GM20000 (cell line): ENCODE data around the gene ATP6V1B1.

ENCODE experiments used
- DNase-seq: peaks from one replicate; pipeline ENCODE4 v3.0.0; 2012; ENCODE audit warnings: low spot score
- TF ChIP-seq, protein P1 (sequence below): IDR thresholded peaks from 2 replicates; pipeline ENCODE4 v1.5.1; 2012; ENCODE audit warnings: mild to moderate bottlenecking, control low read depth; ENCODE audit errors: extremely low read depth, missing control alignments

The ATP6V1B1 gene

DNA sequence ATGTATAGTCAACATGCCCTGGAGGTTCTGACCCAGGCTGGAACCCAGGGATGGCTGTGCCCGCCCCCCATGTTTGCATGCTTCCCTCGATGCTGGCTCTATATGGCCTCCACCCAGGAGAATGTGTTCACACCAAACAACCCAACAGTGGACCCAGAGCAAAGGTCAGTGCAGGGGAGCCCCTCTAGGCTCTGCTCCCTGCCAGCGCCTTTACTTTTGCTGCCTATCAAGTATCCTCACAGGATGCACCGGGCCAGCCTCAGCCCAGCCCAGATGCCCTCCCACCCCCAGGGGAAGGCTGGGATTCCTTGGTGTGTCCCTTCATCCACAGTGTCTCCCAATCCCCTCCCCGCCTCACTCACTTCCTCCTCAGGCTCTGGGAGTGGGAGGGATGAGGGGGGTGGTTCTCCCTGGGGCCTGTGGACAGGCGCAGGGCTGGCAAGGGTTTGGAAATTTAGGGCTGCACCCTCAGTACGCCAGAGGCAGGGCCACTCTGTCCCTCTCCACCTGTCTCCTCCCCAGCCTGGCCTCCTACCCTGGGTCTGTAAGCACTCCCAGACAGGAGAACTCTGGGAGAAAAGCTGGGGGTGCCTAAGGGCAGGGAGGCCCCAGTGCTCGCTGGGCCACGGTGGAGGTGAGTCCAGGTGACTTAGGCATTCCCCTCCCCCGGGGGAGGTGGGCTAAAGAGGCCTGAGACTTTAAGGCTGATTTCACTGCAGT, 2.3 kb downstream of the ATP6V1B1 start:
- TF ChIP-seq, protein P1, sequence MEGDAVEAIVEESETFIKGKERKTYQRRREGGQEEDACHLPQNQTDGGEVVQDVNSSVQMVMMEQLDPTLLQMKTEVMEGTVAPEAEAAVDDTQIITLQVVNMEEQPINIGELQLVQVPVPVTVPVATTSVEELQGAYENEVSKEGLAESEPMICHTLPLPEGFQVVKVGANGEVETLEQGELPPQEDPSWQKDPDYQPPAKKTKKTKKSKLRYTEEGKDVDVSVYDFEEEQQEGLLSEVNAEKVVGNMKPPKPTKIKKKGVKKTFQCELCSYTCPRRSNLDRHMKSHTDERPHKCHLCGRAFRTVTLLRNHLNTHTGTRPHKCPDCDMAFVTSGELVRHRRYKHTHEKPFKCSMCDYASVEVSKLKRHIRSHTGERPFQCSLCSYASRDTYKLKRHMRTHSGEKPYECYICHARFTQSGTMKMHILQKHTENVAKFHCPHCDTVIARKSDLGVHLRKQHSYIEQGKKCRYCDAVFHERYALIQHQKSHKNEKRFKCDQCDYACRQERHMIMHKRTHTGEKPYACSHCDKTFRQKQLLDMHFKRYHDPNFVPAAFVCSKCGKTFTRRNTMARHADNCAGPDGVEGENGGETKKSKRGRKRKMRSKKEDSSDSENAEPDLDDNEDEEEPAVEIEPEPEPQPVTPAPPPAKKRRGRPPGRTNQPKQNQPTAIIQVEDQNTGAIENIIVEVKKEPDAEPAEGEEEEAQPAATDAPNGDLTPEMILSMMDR: no peak
- DNase-seq: no peak

DNA sequence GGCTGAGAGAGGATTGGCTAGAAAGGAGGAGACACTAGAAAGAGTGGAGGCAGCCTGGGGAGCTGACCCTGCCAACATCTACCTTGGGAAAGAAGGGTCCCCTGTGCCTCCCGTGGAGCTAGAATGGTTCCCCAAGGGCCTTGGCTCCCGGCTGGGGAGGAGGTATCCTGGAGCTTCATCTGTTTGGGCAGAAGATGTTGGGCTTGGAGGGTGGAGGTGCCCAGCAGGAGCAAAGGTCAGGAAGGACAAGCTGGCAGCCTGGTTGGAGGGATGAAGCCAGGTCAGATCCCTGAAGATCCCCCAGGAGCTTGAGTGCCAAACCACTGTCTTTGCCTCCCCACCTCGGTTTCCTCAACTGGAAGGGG, 2.9 kb downstream of the ATP6V1B1 start:
- TF ChIP-seq, protein P1: no peak
- no peak for DNase-seq

DNA sequence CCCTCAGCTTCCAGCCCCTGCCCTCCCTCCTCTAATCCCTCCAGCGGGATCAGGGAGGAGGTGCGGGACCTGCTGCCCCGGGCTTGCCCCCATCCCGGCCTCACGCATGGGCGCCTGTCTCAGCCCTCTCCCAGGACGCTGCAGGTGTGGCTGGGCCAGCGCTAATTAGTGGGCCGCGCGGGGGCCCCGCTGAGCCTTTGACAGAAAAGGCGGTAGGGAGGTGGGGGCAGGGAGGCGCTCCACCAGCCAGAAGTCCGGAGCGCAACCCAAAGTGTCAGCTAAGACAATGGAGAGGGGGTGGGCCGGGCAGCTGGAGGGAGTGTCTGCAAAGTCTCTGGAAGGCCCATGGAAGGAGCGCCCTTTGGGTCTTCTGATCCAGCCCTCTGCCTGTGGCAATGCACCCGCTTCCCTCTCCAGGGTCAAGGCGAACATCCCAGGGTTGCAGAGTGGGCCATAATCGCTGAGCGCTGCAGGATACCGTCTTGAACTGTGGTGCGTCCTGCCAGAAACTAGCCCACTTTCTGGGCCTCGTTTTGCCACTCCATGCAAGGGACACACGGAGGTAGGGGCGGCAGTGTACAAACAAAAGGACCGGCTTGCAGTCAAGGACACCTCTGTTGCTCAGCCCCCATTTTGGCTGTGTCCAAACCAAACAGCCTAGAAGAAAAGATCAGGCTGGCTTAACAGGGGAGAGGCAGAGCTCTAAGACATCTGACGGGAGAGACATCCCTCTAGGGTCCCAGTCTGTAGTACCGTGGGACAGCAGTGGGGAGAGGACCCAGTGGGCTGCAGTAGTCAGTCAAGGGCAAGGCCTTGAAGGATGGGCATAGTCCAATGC, 3.5 kb downstream of the ATP6V1B1 start:
- TF ChIP-seq, protein P1: no peak
- no peak for DNase-seq

DNA sequence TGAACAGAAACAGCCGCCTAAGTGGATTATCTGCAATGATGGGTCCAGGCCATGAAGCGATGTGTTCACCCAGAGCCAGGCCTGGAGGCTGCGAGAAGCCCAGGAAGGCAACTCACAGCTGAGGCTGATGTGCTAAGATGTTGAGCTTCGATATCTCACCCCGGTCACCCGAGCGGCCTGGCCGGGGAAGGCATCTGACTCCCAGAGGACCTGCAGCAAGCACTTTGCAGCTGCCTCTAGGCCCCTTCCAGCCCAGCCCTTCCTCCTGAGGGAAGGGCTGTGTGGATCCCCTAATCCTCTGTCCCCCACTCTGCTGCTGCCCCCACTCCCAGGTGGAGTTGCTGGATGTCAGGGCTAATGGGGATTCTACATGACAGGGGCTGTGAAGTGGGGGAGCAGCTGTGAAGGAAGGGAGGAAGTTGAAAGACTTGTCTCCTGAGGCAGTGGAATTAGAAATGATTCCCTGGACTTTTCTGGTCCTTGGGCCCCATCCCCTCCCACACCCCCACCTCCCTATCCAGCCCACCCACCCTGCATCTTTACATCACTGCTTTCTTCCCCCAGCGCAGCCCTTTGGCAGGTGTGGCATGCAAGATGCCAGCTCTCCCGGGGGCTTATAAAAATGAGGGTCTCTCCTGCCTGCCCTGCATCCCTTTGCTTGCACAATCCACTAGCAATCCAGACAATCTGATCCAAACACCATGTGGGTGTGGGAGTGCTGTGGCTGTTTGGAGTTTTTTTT, 4.3 kb downstream of the ATP6V1B1 start:
- DNase-seq: no peak
- TF ChIP-seq, protein P1: no peak

DNA sequence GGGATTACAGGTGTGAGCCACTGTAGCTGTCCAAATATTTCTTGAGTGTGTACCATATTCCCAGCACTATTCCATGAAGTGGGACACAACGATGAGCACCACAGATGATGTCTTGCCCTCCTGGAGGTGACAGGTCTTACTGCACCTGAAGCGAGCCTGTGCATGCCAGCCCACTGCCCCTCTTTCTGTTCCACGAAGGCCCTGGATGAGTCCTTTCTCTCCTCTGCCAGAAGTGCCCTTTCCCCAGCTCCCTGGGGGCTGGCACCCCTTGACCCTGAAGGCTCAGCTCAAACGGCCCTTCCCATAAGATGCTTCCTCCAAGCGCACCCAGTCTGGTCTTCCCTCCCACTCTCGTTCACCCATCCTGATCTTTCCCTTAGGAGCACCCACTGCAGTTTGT, 5.5 kb downstream of the ATP6V1B1 start:
- TF ChIP-seq, protein P1: no peak
- no peak for DNase-seq

DNA sequence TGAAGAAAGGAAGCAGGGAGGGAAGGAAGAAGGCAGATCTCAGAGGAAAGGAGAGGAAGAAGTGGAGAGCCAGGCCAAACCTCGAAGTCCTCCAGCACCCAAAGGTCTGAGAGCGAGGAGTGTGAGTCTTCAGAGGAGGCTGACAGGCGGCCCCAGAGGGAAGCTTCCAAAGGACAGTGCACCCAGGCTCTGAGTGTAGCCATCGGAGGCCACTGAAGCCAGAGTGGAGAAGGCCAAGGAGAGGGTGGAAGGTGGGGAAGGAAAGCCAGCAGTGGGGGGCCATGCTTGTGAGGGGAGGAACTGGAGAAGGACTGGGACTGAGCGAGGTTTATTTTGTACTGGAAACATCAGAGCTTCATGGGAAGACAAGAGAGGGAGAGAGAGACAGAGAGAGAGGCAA, 6.0 kb downstream of the ATP6V1B1 start:
- DNase-seq: no peak

More for the DNA sequence above, 6.0 kb downstream of the ATP6V1B1 start:
- TF ChIP-seq, protein P1: no peak
